Fibroblast of peridontal ligament (primary cell): Measurements from ENCODE around the gene TPTE2.
"Not testable (repeated sequence)": the region's sequence is repeated elsewhere in the genome, so short reads cannot be mapped to it uniquely, and the experiment has no call there.

Source experiments
- DNase-seq: peaks from one replicate; pipeline ENCODE4 v3.0.0-alpha.2; 2010; ENCODE audit errors: extremely low read depth

TPTE2 gene

DNA sequence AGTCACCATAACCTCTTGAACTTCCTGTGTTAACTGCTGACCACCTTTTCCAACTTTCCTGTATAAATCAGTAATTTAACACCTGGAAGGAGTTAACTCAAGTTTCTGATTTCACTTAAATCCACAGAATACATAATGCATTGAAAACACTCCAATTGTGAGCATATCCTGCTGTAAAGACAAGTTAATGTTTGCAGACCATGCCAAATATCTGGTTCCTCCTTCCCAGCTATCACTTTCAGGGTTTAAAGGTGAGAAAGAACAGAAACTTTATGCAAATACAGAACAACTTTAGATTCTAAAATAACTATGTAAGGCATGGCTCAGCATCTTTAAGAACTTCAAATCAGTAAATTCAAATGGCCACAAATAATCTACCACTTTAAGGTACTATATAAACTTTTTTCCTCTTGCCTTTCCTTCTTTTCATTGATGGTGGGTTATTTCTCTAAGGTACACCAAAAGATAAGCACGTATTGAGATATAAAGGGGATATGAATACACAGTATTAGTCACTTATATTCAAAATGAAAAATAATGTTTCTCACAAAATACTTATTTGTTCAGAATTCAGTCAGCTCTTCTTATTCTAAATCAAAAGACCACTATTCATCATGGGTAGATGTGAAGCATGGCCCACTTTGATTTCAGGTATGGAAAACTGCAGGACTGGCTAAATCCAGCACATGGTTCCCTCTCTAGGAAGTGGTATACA, 6.6 kb upstream of the TPTE2 start:
- DNase-seq: no peak

DNA sequence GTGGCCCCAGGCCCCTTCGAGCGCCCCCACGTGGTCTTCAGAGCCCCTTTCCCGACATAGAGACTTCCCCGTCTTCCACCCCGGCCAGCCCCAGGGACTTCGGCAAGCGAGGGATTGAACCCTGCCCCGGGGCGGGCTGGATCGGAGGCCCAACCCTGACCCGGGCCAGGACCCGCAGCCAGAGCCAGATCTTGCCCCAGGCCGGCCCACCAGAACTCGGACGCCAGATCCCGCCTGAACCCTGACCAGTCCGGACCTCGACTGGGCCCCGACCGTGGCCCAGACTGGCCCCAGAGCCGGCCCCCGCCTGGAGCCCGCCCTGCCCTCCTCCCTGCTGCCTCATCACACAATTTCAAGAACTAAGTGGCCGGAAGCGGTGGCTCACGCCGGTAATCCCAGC, 253 bp upstream of the TPTE2 start:
- DNase-seq: no peak

DNA sequence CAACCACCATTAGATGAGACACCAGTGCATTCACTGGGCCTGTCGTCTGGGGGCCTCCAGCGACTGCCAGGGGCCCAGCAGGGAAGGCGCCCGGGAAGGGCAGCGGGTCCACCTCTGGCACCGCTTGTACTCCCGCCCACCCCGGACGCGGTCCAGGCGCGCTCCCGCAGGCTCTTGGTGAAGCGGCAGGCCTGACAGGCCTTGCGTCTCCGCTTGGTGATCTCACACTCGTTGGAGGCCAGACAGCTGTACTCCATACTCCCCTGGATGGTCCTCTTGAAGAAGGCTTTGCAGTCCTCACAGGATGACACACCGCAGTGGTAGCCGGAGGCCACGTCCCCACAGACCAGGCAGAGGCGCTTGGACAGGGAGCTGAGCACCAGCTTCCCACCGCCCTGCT, 660 bp downstream of the TPTE2 start:
- DNase-seq: not testable (repeated sequence)

DNA sequence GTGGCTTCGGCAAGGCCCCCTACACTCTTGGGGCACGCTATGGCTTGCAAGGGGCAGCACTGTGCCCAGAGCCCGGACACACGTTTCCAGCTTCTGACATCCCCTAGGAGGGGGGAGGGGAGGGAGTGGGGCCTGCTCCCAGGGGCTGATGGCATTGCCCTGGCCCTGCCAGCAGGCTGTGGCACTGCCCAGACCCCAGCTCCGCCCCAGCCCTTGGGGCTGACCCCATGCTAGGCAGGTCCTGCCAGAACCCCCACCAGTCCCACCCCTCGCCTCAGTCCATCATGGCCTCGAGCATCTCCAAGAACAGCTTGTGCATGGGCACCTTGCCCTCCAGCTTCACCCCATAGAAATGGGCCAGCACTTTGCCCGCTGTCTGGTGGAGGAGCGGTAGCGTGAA, 1.6 kb downstream of the TPTE2 start:
- not testable (repeated sequence) for DNase-seq

DNA sequence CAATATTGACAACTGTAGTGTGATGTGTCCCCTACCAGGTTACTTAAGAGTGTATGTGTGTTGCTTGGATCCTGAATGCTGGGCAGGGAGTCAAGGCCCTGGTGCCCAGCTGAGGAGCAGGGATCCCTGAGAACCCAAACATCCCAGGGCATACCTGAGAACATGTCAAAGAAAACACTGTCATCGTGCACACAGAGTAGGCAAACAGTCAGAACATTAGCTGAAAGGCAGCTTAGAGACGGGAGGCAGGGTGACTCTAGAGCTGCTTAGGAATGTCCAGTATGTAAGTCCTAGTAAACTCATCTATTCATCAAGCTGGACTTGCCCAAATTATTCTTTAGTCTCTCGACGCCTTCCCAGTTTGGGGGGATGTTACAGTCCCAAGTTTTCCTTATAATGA, 4.0 kb downstream of the TPTE2 start:
- DNase-seq: not testable (repeated sequence)

DNA sequence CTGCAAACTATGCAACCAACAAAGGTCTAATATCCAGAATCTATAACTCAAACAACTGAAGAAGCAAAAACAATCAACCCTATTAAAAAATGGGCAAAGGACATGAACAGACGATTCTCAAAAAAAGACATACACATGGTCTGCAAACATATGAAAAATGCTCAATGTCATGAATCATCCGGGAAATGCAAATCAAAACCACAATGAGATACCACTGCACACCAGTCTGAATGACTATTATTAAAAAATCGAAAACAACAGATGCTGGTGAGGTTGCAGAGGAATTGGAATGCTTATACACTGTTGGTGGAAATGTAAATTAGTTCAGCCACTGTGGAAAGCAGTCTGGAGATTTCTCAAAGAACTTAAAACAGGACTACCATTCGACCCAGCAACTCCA, 12.1 kb downstream of the TPTE2 start:
- not testable (repeated sequence) for DNase-seq

DNA sequence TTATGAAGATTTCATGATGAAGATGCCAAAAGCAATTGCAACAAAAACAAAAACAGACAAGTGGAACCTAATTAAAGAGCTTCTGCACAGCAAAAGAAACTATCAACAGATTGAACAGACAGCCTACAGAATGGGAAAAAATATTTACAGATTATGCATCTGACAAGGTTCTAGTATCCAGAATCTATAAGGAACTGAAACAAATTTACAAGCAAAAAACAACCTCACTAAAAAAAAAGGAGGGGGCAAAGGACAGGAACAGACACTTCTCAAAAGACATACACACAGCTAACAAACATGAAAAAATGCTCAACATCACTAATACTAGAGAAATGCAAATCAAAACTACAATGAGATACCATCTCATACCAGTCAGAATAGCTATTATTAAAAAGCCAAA, 35.7 kb downstream of the TPTE2 start:
- not testable (repeated sequence) for DNase-seq

DNA sequence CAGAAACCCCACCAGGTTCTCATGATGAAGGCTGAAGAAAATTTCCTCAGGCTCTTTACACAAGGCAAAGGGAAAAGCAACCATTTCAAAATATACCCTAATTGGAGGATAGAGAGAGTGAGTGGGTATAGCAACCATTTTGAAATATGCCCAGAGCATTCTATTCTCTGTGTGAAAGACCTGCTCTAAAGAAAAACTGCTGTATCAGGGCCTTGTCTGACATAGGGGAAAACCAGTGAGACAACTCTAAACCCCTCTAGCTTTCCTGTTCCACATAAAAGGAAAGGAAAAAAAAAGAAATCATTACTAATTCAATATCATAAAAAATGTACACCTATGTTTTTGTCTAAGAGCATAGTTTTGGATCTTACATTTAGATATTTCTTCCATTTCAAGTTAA, 42.3 kb downstream of the TPTE2 start:
- DNase-seq: no peak

DNA sequence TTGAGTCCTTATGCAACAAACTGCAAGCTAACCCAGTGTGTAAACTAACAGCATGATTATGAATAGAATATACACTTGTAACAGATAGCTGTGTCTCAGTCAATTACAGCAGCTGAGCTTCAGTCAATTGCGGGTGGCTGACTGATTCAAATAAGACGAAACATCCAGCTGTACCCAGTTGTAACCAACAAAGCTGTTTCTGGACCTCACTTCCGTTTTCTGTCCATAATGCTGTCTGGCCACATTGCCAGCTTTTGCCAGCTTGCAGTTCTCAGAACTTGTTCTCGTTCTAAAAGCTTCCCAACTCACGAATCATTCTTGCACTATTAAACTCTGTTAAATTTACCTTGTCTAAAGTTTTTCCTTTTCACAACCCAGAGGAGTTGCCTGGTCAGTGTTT, 53.7 kb downstream of the TPTE2 start:
- not testable (repeated sequence) for DNase-seq

DNA sequence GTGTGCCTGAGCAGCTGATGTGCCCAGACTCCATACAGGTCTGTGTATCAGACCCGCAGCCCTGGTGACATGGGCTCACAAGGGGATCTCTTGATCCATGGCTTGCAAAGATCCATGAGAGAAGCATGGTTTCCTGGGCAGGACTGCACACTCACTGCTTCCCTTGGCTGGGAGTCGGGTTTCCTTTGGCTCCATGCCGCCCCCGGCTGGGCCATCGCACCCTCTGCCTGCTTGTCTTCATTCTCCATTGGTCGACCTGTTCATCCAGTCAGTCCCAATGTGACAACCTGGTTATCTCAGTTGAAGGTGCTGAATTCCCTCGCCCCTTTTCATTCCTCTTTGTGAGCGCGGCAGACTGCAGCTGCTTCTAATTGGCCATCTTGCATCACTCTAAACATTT, 101.2 kb downstream of the TPTE2 start:
- DNase-seq: not testable (repeated sequence)

DNA sequence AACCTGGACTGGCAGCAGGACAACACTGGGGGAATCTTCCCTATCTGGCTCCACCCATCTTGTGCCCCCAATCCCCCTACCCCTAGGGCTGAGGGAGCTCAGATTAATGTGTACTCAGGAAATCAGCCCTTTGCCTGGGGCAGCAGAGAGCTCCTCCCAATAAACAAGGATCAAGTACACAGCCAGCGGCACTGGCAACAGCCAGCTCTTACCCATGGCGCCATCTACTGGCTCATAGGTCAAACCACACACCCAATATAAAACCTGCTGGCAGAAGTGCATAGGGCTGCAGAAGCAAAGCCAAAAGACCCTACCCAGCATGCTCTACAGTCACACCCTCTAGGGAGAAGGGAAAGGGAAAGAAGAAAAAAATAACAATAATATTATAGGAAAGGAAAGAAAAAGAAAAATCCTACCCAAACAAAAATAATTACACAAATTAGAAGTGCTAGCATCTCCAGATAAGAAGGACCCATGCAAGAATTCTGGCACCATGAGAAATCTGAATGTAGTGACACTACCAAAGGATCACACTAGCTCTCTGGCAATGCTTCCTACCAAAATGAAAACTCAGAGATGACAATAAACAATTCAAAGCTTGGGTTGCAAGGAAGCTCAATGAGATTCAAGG, 122.2 kb downstream of the TPTE2 start:
- DNase-seq: not testable (repeated sequence)

DNA sequence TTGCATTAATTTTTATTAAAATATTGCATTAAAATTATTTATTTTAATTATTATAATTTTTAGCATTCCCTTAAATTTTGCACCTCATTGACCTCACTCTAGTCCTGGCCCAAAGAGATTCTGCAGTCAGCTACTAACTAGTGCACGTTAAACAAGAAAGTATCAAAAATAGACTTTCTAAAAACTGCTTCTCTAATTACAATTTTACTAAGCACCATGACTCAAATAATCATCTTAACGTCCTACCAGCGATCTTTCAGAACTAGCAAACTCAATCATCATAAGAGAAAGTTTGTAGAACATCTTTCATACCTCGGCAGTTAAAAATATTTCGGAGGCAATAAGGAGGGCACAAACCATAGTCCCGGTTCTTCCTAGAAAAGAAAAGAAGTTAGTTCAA, 123.6 kb downstream of the TPTE2 start:
- not testable (repeated sequence) for DNase-seq

DNA sequence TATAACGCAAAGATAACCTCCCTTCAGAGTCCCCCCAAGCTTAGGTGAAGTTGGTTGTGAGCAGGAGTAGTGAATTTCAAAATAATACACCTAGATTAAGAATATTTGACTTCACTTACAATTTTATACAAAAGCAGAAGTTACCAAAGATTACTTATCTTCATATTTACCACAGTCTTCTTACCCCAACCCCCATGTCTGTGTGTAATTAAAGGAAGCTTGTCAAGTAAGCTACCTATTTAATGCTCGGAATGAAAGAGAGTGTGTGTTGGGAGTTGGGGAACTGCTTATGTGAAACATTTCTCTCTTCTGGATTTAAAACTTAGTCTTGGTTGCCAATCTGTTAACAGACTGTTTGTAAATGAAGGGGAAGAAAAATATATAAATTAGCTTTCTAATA, 139.1 kb downstream of the TPTE2 start:
- not testable (repeated sequence) for DNase-seq

DNA sequence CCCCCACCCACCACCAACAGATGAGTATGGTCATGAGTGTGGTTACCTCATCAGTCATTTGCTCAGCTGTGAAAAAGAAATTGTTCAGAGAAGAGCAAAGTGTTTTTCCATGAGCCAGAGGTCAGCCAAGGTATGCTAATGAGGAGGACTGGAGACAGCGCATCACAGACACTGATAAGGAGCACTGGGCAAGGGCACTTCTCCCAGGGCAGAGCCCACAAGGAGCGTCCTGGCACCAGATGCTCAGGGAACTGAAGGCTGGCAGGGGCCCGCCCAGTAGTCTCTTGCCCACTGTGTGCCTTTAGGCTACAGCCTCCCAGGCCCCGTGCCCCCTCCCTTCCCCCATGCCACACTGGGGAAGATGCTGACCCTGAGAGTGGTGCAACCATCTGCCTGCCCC, 148.8 kb downstream of the TPTE2 start:
- DNase-seq: not testable (repeated sequence)

DNA sequence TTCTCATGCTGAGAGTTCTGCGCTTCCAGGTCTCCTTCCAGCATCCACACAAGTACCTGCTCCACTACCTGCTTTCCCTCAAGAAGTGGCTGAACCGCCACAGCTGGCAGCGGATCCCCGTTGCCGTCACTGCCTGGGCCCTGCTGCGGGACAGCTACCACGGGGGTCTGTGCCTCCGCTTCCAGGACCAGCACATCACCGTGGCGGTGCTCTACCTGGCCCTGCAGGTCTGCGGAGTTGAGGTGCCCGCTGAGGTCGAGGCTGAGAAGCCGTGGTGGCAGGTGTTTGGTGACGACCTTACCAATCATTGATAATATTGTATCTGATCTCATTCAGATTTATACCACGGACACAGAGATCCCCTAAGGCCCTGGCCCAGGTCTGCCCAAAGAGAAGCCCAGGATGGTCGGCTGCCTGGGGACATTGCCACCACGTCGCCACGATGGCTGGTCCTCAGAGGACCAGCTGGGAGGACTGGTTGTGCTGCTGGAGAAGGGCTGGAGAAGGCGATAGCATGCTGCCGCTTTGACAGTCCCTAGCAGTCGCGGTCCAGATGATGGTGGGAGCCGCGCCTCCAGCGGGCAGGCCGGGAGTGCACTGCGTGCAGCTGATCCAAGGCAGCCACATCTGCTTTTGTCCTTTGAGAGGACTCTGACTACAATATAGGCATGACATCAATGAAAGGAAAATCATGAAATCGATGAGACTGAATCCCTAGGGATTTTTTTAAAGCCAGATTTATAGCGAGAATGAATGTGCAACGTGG, 178.4 kb downstream of the TPTE2 start:
- not testable (repeated sequence) for DNase-seq

DNA sequence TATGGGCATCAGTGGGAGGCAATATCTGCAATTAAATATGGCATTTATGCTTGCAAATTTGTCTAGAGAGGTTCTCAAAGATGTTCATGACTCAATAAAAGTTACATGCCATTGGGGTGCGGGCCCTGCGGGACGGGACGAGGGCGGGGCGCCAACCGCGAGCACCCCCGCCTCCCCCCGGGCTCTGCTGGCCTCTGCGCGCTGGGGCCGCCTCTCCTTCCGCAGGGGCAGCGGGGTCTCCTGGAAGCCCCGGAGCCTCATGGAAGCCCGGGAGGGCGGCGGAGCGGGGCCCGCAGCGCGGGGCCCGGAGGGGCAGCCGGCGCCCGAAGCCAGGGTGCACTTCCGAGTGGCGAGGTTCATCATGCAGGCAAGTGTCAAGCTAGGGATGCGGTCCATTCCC, 179.2 kb downstream of the TPTE2 start:
- no peak for DNase-seq
